GM21528 (cell line): ENCODE data around the gene PTGES3.

ENCODE experiments used
- ATAC-seq: cut with Tn5 transposase; IDR thresholded peaks from one replicate; pipeline ENCODE4 v1.9.1; 2021; ENCODE audit warnings: mild to moderate bottlenecking, moderate library complexity; ENCODE audit not compliant: unreplicated experiment, low FRiP score

Gene PTGES3

DNA sequence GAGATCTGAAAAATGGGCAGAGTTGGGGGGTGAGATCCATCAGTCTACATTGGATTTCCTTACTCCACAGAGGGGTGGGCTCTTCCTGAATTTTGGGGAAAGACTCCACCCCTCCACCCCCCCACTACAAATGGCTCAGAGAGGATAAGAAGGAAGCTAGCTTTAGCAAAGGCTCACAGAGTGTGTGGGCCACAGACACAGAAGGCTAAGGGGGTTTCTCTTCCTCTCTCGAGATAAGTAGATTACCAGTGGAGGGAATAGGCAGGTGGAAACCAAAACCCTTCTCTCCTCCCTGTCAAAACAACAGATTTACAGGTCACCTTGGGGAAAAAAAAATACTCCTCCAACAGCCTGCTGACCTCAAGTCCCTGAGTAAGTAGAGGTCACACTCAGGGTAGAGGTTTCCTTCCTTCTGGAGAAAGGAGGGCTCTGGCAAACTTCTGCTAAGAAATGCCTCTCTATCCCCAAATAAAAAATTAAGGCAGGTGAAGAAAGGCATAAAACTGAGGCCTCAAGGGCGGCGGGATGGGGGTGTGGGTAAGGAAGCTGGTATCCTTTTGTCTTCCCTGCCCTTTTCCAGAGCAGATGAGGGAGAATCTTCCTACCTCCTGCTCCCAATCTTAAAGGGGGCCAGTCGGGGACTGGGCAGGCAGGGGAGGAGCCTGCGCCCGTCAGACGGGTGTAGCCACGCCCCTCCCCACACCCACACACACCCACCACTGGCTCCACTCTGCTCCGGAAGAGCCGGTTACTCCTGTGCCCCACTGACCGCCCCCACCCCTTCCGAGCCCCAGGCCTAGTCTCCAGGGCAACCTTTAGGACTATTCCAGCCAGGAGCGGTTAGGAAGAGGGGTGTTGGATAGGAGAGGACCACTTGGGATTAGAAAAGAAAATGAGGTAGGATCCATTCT lies 56.0 kb downstream of the PTGES3 start:
- ATAC-seq, result no peak

DNA sequence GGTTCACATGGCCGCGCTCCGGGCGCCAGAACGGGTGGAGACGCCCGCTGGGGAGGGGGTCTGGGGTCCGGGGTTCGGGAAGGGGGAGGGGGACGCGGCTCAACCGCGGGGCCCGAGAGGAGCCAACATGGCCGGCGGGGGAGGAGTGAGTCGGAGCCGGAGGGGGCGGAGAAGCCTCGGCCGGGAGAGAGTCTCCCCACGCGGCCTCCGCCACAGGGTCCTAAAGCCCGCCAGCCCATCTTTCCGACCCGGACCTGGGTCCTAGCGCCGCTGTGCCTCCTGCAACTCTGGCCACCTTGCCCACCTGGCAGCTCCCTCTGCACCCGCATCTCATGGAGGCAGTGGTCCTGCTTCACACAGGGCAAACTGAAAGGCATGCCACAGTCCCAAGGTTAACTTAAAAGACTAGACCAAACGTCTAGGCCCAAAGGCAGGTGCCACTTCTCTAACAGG lies 57.9 kb downstream of the PTGES3 start, which contains the start of gene BAZ2A:
Gene BAZ2A (minus strand): TSS at position 147 of the 453 bp plus-strand sequence. CDS start 12,796 bp downstream, outside the sequence.
- peak; percentile 54 for ATAC-seq

DNA sequence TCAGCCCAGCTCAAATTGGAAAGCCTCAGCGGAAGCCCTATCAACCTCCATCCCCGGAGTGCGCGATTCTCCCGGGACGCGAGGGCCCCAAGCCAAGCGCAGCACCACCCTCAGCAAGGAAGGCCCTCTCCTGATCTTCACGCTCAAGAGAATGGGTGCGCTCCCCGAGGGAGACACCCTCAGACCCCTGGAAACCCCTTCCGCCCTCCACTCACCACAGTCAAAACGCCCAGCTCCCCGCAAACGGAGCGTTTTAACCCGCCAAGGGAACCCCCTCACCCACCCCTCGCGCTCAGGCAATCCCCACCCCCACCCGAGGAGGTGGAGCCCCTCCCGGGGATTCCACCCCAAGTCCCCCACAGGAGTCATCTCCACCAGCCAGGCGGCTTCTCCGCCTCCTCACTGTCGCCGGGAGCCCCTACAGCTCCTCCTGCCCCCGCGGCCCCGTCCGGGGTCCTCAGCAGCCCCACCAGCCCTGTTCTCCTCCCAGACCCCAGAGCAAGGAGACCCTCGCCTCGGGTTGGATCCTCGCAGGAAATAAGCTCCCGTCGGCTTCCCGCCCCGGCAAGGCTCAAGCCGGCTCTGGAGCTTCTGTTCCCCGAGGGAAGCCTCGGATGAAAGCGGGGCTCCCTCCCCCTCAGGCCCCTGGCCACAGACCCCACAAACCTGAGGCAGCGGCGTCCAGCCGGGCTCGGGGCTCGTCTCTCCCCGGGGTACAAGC lies 58.5 kb downstream of the PTGES3 start:
- ATAC-seq, result peak; percentile 10

DNA sequence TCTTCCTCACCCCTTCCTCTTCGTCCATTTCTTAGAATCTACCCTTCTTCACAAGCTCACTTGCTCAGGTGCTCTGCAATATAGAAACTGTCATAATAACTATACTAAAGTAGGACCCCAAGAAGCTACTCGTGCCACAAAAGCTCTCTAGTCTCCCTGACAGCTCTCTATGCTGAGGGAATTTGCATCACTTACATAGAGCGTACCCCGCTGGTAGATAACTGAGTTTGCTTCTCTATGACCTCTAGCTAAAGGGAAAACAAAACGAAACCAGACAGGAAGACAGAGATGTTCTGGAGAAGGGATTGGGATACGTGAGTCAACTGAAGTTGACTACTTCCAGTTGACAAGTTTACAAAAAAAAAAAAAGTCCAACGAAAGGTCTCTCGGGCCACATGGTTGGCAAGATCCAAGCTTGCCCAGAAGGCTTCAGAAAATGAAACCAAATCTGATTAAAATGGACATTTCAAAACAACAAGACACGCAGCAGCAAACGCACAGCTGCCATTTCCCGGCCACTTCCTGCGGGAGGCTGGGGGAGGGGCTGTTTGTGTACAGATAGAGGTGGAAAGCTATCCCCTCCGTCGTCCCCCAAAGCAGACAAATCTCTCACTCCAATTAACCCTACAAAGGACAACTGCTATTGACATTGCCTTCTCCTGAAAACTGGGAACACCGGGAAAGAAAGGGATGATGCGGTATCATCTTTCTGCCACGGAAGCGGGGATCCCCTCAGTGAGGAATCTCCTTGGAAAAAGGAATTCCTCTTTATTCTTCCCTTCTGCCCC lies 59.2 kb downstream of the PTGES3 start:
- ATAC-seq, result no peak

DNA sequence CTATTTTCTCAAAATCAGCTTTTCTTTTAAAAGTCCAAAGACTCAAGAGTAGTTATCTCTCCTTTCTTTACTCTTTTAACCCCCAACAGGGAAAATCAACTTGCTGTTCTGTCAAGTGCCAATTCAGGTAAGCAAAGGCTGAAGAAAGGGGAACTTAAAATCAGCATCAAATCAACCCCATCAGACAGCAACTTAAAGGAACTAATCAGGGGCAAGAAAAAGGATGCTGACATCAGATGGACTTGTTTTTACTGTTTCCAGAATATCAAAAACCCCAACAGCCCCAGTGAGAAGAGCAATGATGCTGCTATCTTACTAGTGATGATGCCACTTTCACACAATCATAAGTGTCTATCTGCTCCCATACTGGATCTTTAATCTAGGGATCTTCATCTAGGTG lies 61.4 kb downstream of the PTGES3 start:
- ATAC-seq, result no peak

DNA sequence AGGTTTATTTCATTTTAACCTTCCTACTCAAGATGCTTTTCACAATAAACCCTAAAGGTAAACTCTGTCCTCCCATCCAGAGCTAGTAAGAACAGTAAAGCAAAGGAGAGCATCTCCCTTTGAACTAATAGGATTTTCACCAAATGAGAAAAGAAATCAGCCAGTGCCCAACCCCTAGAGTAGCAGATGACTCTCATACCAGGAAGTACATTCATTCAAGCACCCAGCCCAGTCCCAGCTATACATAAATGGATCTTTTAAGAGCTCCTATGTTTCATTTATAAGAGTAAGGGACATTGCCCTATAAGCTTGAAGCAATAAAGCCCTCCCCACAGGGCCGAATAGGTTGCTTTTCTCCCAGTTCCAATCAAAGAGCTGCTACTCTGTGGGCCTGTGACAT lies 65.5 kb downstream of the PTGES3 start:
- ATAC-seq, result no peak

DNA sequence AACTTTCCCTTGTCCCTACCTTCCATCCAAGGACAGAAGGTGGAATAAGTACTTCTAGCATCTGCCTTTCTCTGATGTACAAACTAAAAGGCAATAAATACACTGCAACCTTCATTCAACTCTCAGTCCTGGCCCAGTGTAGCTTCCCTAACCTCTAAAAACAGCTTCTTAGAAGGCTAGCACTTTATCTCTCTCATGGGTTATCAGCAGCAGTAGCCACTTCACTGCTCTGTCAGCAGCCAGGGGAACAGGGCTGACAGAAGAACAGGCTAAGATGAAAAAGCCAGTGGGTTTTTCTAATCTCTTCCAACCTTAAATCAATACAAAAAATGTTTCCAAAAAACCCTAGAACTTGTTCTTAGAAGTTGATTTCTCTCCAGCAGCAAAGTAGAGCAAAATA lies 71.2 kb downstream of the PTGES3 start:
- no peak for ATAC-seq

DNA sequence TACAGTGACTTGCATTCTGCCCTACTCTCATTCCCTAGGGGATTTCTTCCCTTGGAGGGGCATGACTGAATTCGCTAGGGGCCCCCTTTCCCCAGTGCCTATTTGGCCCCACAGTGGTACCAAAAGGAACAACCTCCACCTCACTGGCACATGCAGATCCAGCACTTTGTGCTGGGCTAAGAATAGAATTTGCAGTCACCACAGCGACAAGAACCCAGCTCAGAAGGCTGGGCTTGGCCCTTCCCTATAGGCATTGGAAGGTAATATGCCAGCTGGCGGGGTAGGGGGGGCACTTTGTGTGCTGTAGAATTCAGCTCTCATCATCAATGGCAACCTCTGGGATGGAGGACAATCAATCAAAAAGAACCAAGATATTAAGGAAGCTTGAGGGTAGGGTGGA lies 71.8 kb downstream of the PTGES3 start:
- no peak for ATAC-seq

DNA sequence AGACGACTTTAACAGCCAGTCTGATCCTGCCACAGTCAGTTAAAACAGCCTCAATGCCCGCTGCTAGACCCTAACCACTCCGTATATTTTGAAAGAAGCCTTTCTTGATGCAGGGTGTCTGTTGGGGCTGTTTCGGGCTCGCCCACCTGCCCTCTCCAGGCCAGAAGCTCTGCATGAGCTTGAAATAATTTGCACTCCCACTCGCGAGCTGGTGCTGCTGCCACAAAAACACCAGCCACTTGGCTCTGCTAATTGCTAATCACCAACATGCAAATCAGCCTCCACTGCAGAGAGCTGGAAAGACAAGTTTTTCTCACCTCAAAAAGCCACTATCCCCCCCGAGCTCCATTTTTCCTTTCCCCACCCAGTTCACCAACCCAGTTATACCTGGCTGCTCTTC lies 73.5 kb downstream of the PTGES3 start:
- ATAC-seq, result no peak
